ENCODE measurements around the gene PBX3. TPM values are rescaled to one million over a fixed set of nuclear protein-coding genes. Genes with fewer than 3 reads are reported as not detected.

The PBX3 gene
- total RNA-seq, 1 donor from 2014 or later = 10.6 TPM

GRCh38 chr9:125812403-125812802 is 65.2 kb downstream of the PBX3 start:
- Histone ChIP-seq H3K27me3 (ENCODE audit: control insufficient read depth, insufficient read depth, low read length) (no peaks in the 10 kb centered on the region), H3K4me3 (ENCODE audit: low read depth, low read length) (no peak overlapping the region), H3K36me3 (ENCODE audit: control insufficient read depth, insufficient read depth, low read length) (no peaks in the 10 kb centered on the region)
- no peak for TF ChIP-seq CTCF (IDR thresholded peaks at IDR 0.05; ENCODE audit: insufficient read depth, low read length, poor library complexity, severe bottlenecking)
- DNase-seq (ENCODE audit: low read depth) = no peak

- no peaks in the 10 kb centered on the region for H3K36me3 ChIP-seq (ENCODE audit: control insufficient read depth, insufficient read depth, low read length)
- no peak overlapping the region for H3K4me3 ChIP-seq (ENCODE audit: low read depth, low read length)
- peak; percentile 7 for DNase-seq (ENCODE audit: low read depth)
- TF ChIP-seq CTCF (IDR thresholded peaks at IDR 0.05; ENCODE audit: insufficient read depth, low read length, poor library complexity, severe bottlenecking) = no peak
- H3K27me3 ChIP-seq (ENCODE audit: control insufficient read depth, insufficient read depth, low read length) = no peaks in the 10 kb centered on the region
Observed at GRCh38 chr9:125815568-125815967, 68.4 kb downstream of the PBX3 start.

- no peak overlapping the region for H3K4me3 ChIP-seq (ENCODE audit: low read depth, low read length)
- TF ChIP-seq CTCF (IDR thresholded peaks at IDR 0.05; ENCODE audit: insufficient read depth, low read length, poor library complexity, severe bottlenecking) = no peak
- H3K36me3 ChIP-seq (ENCODE audit: control insufficient read depth, insufficient read depth, low read length) = no peaks in the 10 kb centered on the region
- H3K27me3 ChIP-seq (ENCODE audit: control insufficient read depth, insufficient read depth, low read length) = no peaks in the 10 kb centered on the region
- no peak for DNase-seq (ENCODE audit: low read depth)
Observed at GRCh38 chr9:125816321-125816720, 69.1 kb downstream of the PBX3 start.

- DNase-seq (ENCODE audit: low read depth) = no peak
Observed at GRCh38 chr9:125820100-125820804, 73.1 kb downstream of the PBX3 start.

GRCh38 chr9:125821078-125821477 is 73.9 kb downstream of the PBX3 start:
- Histone ChIP-seq H3K4me3 (ENCODE audit: low read depth, low read length) (no peak overlapping the region), H3K27me3 (ENCODE audit: control insufficient read depth, insufficient read depth, low read length) (no peaks in the 10 kb centered on the region), H3K36me3 (ENCODE audit: control insufficient read depth, insufficient read depth, low read length) (no peaks in the 10 kb centered on the region)
- TF ChIP-seq CTCF (IDR thresholded peaks at IDR 0.05; ENCODE audit: insufficient read depth, low read length, poor library complexity, severe bottlenecking) = no peak
- DNase-seq (ENCODE audit: low read depth) = no peak

More at GRCh38 chr9:125820100-125820804, 73.1 kb downstream of the PBX3 start:
- Histone ChIP-seq H3K27me3 (ENCODE audit: control insufficient read depth, insufficient read depth, low read length) (no peaks in the 10 kb centered on the region), H3K36me3 (ENCODE audit: control insufficient read depth, insufficient read depth, low read length) (no peaks in the 10 kb centered on the region), H3K4me3 (ENCODE audit: low read depth, low read length) (no peak overlapping the region)
- no peak for TF ChIP-seq CTCF (IDR thresholded peaks at IDR 0.05; ENCODE audit: insufficient read depth, low read length, poor library complexity, severe bottlenecking)

- Histone ChIP-seq H3K27me3 (ENCODE audit: control insufficient read depth, insufficient read depth, low read length) (no peaks in the 10 kb centered on the region), H3K36me3 (ENCODE audit: control insufficient read depth, insufficient read depth, low read length) (no peaks in the 10 kb centered on the region), H3K4me3 (ENCODE audit: low read depth, low read length) (no peak overlapping the region)
- TF ChIP-seq CTCF (IDR thresholded peaks at IDR 0.05; ENCODE audit: insufficient read depth, low read length, poor library complexity, severe bottlenecking) = no peak
- DNase-seq (ENCODE audit: low read depth) = no peak
Observed at GRCh38 chr9:125822160-125822559, 75.0 kb downstream of the PBX3 start.

Measured in kidney epithelial cell (primary cell).